GM19193 (cell line): Measurements from ENCODE around the gene P2RY6.

Experiments used
- POLR2A ChIP-seq: IDR thresholded peaks from 4 replicates; pipeline ENCODE4 v1.6.1; 2011; ENCODE audit not compliant: insufficient read depth, insufficient read length; ENCODE audit errors: extremely low read depth

The P2RY6 gene

DNA sequence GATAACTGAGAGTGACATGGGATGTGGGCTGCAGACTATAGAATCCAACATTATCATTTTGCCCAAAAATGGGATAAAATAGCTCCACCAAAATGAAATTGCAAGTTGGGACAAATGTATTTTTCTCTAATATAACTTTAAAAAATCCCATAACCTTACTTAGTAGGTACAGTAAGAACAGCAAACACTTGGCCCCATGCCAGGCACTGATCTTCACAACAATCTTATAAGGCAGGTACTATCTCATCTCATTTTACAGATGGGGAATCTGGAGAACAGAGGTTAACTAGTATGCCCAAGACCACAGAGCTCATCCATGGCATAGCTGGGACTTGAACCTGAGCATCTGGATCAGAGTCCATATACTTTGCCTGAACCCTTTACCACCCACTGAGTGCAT is 22.5 kb downstream of the P2RY6 start:
- no peak for TF ChIP-seq POLR2A

DNA sequence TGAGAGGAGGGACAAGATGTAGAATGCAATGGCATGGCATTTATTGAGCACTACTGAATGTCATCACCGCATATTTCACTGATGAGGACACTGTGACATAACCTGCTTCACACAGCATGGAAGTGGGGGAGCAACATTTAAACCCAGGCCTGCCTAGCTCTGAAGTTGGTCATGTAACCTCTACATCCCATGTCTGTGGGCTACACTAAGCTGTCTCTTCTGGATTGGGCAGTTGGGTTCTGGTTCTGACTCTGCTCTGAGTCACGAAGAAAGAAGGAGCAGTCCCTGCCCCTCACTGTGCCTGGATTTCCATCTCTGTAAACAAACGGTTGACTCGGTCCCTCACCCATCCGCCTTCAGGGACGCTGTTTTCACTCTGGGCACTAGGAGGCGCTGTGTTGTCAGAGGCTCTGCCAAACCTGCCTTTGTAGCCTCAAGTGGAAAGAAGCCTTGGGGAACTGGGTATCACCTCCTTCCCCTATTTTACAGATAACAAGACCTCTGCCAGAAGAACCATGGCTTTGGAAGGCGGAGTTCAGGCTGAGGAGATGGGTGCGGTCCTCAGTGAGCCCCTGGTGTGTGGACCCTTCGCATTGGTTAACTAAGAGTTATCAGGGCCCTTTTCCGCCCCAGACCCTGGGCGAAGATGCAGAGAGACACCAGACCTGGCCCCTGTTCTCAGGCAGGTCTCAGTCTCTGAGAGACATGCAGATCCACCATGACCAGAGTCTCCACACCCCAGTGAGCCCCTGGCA is 23.3 kb downstream of the P2RY6 start:
- TF ChIP-seq POLR2A: no peak

GRCh38 chr11:73295996-73296318 is 23.8 kb downstream of the P2RY6 start:
- no peak for TF ChIP-seq POLR2A

GRCh38 chr11:73296501-73297230 is 24.5 kb downstream of the P2RY6 start:
- no peak for TF ChIP-seq POLR2A

- no peak for TF ChIP-seq POLR2A
These were observed 25.1 kb downstream of the P2RY6 start for GRCh38 chr11:73297231-73297590.

- TF ChIP-seq POLR2A: no peak
These were observed 25.6 kb downstream of the P2RY6 start for GRCh38 chr11:73297702-73298101.

DNA sequence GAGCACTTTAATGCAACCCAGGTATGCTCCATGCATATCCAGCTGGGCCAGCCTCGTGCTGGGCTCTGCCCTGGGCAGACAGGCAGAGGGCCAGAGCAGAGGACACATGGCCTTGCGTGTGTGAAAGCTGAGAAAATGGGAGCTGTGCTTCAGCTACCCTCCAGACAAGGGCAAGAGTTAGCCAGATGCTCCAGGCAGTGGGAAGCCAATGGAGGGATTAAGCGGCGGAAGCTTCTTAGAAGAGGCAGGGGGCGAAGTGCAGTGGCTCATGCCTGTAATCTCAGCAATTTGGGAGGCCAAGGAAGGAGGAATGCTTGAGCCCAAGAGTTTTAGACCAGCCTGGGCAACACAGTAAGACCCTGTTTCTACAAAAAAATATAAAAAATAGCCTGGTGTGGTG is 26.1 kb downstream of the P2RY6 start:
- TF ChIP-seq POLR2A: no peak

DNA sequence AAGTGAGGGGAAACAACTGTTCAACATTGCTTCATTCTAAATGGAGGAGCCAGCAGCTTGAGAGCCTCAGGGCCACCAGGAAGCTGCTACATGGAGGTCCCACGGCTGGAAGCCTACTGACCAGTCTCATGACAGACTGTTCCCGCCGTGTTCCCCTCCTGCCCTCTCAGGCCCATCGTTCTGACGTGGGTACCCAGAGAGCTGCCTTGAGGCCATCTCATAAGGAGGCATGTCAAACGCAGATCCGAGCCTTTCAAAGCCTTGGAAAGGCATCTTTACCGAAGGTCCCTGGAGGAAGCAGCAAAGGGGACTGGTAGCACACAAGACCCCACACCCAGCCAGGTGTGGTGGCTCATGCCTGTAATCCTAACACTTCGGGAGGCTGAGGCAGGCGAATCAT is 27.6 kb downstream of the P2RY6 start:
- no peak for TF ChIP-seq POLR2A

DNA sequence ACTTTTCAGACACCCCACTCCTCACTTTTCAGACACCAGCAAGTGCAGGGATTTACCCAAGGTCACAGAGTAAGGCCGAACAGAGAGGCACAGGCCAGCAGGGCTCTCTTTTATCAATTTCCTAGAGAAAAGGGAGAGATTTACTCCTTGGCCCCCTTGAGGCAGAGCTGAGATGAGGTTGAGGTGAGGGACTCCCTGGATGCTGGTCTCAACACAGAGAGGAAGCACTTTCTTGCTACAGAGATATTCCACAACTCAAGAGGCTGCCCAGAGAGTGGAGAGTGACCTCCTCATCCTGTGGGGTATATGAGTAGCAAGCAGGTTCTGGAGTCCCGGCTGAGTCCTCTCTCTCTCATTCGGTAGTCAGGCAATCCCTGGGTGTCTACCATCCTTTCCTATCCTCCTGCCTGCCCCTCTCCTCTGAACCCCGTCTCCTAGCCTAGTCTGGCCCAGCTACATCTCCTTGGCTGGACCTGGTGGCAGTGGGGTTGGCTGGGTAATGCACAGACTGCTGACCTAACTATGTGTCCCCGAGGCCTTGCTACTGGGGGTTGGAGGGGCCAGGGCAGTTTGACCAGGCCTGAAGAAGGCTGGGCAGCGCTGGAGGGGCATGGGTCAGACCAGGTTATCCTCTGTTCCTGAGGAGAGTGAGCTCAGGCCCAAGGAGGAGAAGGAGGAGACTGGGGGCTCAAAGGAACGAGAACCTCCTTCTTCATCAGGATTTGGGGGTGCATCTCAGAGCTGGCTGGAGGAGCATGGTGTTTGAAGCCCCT is 34.1 kb downstream of the P2RY6 start:
- TF ChIP-seq POLR2A: no peak

DNA sequence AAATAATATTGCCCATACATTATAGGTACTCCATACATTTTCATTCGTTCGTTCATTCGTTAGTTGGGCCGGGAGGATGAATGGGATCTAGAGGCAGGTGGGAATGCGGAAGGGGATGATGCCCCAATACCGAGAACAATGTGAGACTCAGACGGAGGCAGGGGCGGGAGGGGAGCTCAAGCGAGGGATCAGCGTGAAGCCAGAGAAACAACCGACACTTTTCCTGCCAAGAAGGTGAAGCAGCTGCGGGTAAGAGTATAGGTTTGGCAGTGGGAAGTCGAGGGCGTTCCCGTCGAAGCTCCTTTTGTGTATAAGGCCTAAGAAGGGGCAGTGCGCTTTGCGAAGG is 34.8 kb downstream of the P2RY6 start:
- TF ChIP-seq POLR2A: no peak

- TF ChIP-seq POLR2A: peak; percentile 66
These were observed 35.3 kb downstream of the P2RY6 start for GRCh38 chr11:73307323-73308002.

GRCh38 chr11:73308003-73308960 is 36.1 kb downstream of the P2RY6 start, which contains the start of gene ARHGEF17:
TSS of gene ARHGEF17 (plus strand) at chr11:73308276. CDS start at chr11:73308639, 363 bp downstream.
- TF ChIP-seq POLR2A: peak; percentile 12

- TF ChIP-seq POLR2A: no peak
These were observed 37.1 kb downstream of the P2RY6 start for GRCh38 chr11:73308961-73309919.

- TF ChIP-seq POLR2A: no peak
These were observed 37.9 kb downstream of the P2RY6 start for GRCh38 chr11:73310076-73310475.
